HG03558 (cell line): ENCODE measurements around the gene TEX35.

Experiments
- ATAC-seq: cut with Tn5 transposase; IDR thresholded peaks from one replicate; pipeline ENCODE4 v1.9.1; 2021; ENCODE audit warnings: moderate number of reproducible peaks; ENCODE audit not compliant: unreplicated experiment; ENCODE audit errors: extremely low read depth

The TEX35 gene

DNA sequence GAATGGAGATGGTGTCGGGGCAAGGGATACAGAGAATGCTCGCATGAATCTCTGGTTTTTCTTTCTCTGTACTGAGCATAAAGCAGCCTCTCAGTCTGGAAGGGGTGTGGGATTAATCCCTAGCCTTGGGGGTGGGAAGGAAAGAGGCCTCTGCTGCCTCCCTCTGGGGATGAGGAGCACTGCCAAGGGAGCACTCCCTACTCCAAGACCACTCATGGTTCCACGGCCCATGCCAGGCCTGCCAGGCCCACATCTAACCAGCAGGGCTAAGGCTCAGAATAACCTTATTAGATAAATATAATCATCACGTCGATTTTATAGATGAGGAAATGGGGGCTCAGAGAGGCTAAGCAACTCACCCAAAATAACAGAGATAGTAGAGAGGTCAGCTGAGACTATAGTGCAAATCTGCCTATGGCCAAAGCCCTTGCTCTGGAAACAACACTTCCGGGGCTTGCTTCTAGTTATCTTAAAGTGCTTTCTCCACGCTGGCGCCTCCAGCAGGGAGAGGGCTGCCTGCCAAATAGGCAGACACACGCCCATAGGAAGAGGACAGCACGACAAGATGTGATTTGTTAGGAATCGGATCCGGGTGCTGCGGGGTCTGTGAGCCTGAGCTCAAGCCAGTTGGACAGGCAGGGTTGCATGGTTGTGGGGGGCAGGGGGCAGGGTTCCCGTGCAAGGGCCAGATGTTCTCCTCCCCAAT is 522 bp downstream of the TEX35 start:
- ATAC-seq = no peak

DNA sequence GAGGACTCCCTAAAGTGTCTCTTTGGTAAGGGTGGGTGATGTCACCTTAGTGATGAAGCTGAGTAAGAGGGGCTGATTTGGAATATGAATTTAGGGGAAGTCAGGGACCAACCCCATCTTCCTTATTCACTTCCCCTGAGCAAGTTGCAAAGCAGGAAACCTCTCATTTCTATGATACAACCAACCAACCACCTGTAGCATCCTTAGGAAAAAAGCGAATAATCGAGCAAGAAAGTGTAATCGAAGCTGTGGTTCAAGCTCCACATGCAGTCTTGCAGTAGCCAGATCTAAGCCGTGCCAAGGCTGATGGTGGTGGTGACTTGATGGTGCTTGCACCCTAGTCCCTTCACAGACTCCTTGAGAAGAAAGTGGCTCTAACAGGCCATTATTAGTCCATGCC is 3.2 kb downstream of the TEX35 start:
- ATAC-seq = no peak

DNA sequence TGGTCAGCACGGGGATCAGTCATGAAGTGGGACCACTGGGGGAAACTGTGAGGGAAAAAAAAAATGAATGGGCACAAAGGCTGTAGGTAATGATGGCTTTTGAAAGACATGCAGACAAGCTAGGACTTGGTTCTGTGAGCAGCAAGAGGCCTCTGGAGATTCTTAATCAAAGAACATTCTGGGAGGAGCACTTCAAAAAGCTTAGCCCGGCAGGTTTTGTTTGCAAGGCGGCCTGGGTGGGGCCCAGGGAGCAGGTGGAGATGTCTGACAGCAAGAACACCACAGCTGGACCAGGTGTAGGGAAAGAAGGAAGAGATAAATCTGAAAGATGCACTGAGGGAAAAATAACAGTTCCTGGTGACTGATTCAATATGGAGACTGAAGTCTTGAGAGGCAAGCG is 6.0 kb downstream of the TEX35 start:
- ATAC-seq = no peak

DNA sequence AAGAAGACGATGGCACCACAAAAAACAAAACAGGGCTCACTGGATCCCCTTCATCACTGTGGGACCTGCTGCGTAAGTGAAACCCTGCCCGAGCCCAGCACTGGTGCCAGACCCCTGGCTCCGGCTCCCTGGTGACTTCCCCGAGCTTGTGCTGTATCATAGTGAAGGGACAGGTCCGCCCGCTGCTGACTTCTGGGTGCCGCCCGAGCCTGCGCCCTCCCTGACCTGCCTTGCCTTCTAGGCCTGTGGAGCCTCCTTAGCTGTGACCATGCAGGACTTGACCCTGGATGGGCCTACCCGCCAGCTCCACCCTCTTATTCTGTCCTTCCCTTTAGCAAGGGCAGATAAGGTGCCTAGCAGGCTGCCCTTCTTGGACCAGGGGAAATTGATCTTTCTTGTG is 7.9 kb downstream of the TEX35 start:
- no peak for ATAC-seq

DNA sequence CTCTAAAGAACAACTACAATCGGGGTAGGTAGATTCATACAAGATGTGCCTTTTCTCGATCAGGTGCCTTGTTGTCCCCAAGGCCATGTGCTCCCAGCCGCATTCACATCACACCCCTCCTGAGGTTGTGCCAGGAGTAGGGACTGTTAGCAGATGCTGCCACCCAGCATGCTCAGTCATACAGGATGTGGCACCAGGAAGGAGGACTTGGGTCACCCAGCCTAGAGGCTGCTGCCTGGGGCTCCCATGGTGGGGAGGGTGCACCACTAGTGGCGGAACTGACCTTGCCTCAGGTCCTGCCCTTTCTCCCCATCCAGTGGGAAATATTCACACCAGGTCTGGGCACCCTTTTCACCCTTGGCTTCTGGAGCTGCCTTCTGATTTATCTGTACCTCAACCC is 8.3 kb downstream of the TEX35 start:
- ATAC-seq = no peak

DNA sequence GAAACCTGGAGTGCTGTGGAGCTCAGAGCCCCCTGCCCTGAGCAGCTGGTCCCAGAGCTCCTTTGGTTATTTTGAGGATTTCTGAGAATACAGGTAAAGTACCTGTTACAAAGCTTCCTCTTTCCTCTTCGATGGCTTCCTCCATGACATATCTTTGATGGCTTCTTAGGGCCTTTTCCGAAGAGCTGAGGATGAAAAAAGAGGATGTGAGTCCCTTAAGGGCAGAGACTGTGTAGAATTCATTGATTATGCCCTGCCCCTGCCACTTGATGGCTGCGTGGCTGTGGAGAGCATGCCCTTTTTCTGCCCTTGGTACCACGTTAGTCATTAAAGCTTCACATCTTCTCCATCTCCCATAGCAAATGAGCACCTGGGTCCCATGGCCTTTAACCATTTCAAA is 14.2 kb downstream of the TEX35 start:
- no peak for ATAC-seq

DNA sequence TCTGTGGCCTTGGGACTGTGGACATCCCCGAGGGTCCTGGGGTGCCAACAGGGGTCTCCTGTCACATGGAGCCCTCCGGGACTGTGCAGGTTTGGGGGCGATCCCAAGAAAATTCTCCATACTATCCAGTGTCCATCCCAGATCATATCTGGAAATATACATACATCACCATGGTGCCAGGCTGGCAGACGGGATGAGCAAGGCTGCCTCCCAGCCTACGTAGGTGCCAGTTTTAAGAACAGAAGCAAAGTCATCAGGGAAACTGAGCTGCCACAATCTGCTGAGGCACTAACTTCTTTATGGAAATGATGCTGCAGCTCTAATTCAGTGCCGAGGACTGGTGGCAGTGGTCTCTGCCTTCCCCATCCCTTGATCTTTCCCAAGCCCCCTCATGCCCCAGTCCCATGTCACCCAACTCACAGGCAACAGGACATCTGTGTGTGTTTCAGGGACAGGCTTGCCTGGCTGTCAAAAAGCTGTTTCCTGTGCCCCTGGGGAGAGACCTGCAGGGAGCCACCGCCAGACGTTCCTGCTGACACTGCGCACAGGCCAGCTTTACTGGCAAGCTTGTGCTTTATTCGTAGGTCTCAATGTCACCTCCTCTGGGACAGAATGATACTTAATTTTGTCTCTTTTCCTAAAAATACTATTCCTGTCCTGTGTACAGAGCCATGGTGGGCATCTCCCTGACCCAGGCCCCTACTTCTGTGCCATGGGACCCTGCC is 15.5 kb downstream of the TEX35 start:
- no peak for ATAC-seq

DNA sequence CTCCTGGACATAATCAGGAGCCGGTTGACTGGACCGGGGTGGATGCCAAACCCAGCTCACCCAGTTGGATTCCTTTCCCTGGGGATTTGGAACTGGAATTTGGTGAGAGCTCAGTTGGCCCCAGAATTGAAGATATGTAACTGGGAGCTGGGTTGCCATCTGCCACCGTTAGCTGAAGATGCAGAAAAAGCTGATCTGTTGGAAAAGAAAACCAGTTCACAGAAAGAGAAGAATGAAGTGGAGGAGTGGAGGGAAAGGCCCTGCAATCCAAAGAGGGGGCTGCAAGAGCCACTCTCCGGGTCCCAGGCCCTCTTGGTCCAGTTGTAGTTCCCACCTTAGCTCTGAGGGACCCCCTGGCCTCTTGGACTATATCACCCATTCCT is 16.0 kb downstream of the TEX35 start:
- ATAC-seq = no peak

DNA sequence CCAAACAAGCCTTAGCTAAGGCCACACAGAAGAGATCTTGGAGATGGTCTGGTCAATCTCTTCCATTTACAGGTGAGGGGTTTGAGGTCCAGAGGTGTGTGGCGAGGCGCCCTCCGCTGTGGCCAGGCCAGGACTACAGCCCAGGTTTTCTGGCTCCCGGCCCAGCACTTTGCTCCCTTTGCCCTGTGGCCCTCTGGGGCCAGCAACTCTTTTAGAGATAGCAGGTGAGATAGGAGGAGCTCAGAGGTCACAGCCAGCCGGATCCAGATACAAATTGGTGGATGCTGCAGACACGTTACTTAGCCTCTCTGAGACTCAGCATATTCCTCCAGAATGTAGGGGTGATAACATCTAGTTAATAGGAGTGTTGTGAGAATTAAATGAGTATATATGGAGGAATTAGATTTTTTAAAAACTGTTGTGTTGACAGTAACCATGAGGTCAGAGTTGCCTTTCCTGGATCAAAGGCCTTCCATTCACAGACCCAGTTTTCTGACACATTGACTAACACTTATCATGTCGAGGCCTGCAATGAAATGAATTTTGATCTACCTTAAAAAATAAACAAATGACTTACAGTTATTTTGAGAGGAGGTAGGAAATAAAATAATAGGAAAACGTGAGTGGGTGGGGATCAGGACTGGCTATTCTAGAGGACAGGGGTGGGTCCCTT is 16.6 kb downstream of the TEX35 start:
- no peak for ATAC-seq

DNA sequence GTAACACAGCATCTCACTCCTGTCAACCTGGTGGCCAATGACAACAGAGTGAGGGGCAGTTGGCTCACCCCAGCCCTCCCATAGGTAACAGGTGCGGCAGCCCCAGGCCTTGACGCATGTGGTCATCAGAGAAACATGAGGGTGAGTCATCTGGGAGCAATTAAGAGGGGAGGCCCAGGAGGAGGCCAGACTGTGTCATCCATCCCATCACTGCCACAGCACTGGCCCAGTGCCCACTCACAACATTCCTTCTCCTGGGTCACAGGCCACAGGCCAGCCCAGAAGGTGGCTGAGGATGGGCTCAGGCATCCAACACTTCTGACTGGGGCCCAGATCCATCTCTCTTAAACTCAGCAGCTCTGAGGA is 17.1 kb downstream of the TEX35 start:
- ATAC-seq = no peak

DNA sequence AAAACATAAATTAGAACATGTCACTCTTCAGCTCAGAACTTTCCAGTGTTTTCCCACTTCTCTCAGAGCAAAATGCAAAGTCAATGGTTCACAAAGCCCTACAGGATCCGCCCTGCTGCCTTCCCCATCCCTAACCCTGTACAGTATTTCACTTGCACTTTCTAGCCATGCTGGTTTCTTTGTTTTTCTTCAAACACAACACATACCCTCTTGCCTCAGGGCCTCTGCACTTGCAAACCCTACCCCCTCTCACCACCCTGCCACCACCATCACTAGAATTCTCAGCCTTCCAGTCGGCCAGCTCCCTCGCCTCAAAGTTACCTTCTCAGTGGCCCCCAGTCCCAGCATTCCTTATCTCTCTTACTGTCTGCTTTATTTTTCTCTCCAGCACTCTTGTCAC is 17.6 kb downstream of the TEX35 start:
- ATAC-seq = no peak

DNA sequence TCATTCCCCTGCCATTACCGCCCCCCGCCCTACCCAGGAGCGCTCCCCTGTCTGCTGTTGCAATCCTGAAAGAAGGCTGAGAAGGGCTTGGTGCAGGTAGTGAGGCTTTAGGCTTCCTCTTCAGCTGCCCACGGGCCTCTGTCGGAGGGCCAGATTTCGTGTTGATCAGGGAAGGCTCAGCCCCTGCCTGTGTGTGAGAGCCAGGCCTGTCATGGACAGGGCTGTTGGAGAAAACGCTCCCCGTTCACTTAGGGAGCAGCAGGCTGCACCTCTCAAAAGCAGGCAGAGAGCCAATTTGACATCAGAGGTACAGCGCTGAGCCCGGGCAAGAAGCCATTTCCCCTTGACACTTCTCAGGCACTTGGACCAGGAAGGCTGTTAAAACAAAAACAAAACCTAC is 19.0 kb downstream of the TEX35 start:
- no peak for ATAC-seq

DNA sequence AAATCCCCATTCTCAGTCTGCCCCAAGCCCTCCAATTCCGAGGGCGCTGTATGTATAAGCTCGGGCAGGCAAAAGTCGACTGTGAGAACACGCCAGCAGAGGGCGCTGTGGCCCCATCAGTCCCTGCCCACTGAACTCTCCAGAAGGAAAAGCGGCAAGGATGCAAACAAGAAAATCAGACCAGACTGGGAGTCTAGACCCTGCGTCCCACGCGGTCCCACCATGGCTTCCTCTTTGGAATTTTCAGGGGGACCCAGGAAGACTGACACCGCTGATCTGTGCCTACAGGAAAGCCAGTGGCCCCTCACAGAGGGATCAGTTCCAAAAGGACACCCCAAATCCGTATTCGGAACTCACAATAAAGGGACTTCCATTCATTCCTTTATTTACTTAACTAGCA is 19.5 kb downstream of the TEX35 start:
- no peak for ATAC-seq

DNA sequence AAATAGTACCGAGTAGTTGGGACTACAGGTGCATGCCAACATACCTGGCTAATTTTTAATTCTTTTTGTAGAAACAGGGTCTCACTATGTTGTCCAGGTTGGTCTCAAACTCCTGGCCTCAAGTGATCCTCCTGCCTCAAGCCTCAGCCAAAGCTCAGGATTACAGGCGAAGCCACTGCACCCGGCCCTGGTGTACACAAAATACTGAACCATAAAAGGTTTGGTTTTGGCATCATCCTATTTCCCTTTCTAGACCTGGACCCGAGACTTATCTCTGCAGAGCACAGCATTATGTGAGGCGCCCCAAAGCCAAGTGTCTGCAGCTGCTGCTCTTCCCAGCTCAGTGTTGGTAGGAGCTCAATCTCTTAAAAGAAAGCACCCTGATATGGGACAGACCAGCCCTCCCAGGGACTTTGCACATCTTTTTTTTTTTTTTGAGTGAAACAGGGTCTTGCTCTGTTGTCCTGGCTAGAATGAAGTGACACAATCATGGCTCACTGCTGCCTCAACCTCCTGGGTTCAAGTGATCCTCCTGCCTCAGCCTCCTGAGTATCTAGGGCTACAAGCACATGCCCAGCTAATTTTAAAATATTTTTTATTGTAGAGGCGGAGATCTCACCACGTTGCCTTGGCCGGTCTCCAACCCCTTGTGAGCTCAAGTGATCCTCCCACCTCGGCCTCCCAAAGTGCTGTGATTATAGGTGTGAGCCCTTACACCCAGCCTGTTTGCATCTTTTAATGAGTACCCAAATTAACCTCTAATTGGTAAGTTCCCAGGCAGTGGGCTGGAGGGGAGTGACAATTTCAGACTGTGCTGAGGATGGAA is 20.4 kb downstream of the TEX35 start:
- no peak for ATAC-seq

DNA sequence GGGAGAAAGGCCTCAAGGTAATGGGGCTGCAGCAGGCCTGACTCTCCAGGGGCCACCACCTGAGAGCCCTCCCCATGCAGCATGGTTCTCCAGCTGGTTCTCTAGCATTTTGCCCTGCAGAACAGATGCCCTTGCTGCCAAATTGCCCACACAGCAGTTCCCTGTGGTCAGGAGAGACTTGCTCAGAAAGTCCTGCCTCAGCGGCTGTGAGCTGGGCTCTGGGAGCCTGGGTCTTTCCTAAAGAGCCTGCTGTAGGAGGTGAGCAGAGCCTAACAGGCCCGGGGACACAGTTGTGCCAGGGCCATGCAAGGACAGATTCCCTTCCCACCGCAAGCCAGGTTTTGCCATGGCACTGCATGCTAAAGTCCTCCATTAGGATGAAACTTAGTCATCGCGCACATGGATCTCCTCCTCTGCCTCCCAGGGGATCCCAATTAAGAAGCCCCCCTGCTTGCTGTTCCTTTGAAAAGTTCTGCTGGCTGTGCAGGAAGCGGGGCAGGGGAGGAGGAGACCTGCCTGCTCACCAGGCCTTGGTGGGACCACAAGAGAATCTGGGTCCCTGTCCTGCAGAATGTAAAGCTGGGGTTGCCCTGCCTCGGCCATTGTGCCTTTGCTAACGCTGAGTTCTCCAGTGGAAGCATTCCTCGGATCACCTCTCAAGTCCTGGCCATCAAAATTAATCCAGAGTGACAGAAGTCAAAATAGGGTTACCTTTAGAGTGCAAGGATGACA is 21.4 kb downstream of the TEX35 start:
- ATAC-seq = no peak

DNA sequence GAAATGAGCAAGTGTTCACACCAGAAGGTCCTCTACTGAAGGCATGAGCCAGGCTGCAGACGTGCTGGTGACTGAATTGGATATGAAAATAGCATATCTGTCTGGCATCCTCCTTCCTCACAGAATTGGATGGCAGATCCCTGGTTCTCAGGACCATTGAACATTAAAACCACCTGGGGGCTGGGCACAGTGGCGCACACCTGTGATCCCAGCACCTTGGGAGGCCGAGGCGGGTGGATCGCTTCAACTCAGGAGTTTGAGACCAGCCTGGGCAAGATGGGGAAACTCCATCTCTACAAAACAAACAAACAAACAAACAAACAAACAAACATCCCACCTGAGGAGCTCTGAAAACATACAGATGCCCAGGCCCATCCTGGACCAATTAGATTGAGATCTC is 23.4 kb downstream of the TEX35 start:
- ATAC-seq = no peak

DNA sequence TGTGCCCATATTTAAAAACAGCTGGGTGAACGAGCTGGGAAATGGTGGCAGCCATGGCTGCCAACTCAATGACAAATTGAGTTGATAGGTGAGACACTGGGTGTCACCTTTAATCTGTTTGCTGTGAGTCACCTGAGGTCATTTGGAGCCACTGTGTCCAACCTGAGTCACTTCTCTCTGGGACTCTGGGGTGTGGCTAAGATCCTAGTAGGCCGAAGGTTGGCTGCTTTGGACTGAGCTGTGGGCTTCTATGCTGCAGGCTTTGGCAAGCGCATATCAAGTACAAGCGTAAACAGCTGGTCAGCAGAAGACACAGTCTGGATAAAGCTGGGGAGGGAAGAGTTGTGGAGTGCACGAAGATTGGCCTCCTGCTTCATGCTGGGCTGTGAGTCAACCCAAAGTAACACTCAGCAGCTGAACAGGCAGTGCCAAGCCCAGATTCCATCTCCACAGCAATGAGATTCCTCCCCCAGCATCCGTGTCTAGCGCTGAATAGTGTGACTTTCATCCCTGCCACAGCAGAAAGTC is 24.0 kb downstream of the TEX35 start:
- ATAC-seq = no peak

DNA sequence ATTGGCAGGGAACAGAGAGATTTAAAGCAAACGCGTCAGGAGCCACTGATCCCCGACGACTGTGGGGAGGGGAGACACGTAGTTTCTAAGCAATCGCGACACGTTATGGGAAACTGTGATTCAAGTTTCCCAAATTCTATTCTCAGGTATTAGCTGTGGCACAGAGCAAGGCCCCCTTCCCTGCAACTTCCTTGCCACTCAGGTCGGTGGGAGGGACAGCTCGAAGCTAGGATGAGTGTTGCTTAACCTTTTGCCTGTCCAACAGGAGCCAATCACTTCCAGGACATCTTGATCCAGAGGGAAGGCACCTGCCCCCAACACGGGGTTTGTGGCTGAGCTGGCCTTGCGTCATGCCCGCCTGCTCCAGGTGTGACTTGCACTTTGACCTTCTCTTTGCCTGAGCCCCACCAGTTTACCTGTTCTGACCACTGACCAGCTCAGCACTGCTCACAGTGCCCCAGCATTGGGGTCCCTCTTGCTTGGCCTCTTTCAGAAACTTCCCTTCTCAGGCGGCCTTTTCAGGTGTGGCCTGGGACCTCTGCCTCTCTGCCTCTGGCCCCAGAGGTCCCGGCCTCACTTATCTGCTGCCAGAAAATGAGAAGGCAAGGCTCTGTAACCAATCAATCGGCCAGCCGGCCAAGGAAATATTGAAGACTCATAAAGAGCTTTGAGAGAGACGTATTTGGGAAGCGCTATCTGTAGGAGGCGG is 24.6 kb downstream of the TEX35 start:
- no peak for ATAC-seq

DNA sequence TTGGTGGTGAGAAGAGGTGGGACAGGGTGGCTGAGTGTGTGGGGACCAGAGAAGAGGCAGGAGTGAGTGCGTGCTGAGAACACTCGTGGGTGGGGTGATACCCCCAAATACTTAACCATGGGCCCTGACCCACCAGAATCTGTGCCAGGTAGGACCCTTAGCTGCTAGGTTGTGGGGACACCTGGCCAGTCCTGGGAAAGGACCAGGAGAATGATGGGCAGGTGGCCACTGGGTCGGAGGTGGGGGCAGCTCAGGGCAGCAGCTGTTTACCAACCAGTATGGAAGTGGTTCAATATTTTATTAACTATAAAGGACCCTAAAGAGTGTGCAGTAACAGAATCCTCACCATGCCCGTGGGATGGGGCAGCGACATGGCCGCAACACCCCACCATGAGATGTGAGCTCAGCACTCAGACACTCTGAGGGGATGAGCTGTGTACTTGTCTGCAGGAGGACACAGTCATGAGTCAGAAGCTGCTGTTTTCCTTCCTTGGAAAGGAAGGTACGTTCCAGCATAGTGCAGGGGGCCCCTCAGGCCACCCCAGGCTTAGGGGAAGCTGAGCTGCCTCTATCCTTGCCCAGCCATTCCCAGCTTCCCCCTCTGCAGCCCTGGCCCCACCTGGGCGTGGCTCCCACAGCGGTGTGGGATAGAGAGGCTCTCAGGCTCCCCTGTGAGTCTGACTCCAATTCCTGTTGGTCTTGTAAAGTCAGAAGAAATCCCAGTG is 25.4 kb downstream of the TEX35 start:
- no peak for ATAC-seq
